ENCODE data around the gene GBP2. TPM values are rescaled to one million over a fixed set of nuclear protein-coding genes. Genes with fewer than 3 reads are reported as not detected.

Gene GBP2
- total RNA-seq, 2 donors from 2014 or later = not detected

DNA sequence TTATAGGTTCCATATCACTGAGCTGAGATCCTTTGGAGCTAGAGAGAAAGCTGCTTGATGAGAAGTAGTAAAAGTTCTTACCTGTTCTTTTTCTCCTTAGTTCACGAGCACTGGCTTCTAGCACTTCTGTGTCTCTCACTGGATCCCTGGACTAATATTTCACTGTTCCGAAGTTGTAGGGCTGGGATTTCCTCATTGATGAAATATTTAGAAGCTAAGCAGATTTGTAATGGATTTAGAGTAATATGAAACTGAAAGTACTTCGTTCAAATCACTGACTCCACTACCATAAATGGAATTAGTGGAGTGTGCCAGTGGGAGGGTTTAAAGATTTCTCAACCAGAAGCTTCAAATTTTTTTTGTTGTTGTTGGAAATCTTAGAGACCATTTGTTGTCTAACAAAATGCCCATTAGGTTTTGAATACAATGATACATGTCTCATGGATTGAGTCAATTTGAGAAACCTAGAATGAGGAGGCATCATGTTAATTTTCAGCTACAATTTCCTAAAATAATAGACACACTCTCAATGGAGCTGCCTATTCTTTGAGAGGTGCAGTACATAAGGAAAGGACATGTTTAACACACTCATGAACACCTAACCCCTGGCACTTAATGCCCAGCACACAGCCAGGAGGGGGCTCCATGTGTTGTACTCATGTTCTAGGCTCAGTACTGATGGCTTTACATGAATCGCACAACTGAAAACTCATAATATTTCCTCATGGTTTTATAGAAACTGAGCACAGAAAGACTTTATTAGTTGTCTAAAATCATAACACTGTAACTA lies 60.6 kb downstream of the GBP2 start, which contains the start of gene GBP1:
TSS of gene GBP1 (minus strand) at position 130 of the 790 bp plus-strand sequence. CDS start 1,974 bp downstream, outside the sequence.
- WGBS, 2 experiments (ENCODE audit: insufficient coverage in 1 of 2, insufficient read length in 1 of 2) = 95 to 100% methylated on average over 2 to 4 of the region's 4 CpGs
- H3K27me3 Mint-ChIP-seq (ENCODE audit: insufficient read depth) = no peaks in the 10 kb centered on the region
- TF ChIP-seq, protein P1, sequence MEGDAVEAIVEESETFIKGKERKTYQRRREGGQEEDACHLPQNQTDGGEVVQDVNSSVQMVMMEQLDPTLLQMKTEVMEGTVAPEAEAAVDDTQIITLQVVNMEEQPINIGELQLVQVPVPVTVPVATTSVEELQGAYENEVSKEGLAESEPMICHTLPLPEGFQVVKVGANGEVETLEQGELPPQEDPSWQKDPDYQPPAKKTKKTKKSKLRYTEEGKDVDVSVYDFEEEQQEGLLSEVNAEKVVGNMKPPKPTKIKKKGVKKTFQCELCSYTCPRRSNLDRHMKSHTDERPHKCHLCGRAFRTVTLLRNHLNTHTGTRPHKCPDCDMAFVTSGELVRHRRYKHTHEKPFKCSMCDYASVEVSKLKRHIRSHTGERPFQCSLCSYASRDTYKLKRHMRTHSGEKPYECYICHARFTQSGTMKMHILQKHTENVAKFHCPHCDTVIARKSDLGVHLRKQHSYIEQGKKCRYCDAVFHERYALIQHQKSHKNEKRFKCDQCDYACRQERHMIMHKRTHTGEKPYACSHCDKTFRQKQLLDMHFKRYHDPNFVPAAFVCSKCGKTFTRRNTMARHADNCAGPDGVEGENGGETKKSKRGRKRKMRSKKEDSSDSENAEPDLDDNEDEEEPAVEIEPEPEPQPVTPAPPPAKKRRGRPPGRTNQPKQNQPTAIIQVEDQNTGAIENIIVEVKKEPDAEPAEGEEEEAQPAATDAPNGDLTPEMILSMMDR (conservative IDR thresholded peaks at IDR 0.05) = no peak
- H3K27ac ChIP-seq (ENCODE audit: low read depth, low read length) = no peak within 1 kb of the TSS
- H3K36me3 ChIP-seq (ENCODE audit: control insufficient read depth, insufficient read depth, low read length) = no peaks in the 10 kb centered on the region
- H3K4me3 Mint-ChIP-seq = no peak within 1 kb of the TSS
- peaks cover 7% of the 10 kb centered on the region for H3K4me1 Mint-ChIP-seq
- H3K4me1 ChIP-seq (ENCODE audit: control insufficient read depth, insufficient read depth, low read length) = peaks cover 3% of the 10 kb centered on the region
- DNase-seq = no peak
- no peaks in the 10 kb centered on the region for H3K27me3 ChIP-seq (ENCODE audit: control insufficient read depth, insufficient read depth, low read length, poor library complexity, severe bottlenecking)
- H3K9ac ChIP-seq (ENCODE audit: extremely low read depth, low read length, poor library complexity, severe bottlenecking) = no peak within 1 kb of the TSS
- no peaks in the 10 kb centered on the region for H3K9me3 ChIP-seq (ENCODE audit: control insufficient read depth, low read length)
- no peaks in the 10 kb centered on the region for H3K36me3 Mint-ChIP-seq (ENCODE audit: low read depth)
- no peak within 1 kb of the TSS for H3K27ac Mint-ChIP-seq
- H3K4me3 ChIP-seq (ENCODE audit: low read length) = no peak within 1 kb of the TSS
- no peaks in the 10 kb centered on the region for H3K9me3 Mint-ChIP-seq

DNA sequence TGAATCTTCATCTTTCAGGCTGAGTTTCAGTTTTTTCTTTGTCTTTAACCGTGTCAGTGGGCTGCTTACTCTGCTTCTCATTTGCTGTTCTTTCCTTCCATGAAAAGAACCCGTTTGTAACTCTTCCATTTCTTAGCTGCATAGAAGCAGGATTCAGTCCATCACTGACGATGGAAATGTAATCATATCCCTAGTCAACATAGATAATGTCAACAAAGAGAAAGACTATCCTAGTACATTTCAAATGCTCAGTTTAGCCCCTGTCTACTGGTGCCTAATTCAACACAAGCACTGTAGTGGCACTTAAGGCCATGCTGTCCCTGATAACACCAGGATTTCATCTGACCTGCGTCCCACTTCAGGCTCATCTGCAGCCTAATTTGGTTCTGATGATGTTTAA lies 61.3 kb downstream of the GBP2 start:
- Mint-ChIP-seq H3K9me3 (no peaks in the 10 kb centered on the region), H3K27ac (no peak overlapping the region), H3K27me3 (ENCODE audit: insufficient read depth) (no peaks in the 10 kb centered on the region), H3K36me3 (ENCODE audit: low read depth) (no peaks in the 10 kb centered on the region), H3K4me3 (no peak overlapping the region), H3K4me1 (peaks cover 7% of the 10 kb centered on the region)
- Histone ChIP-seq H3K27me3 (ENCODE audit: control insufficient read depth, insufficient read depth, low read length, poor library complexity, severe bottlenecking) (no peaks in the 10 kb centered on the region), H3K36me3 (ENCODE audit: control insufficient read depth, insufficient read depth, low read length) (no peaks in the 10 kb centered on the region), H3K4me3 (ENCODE audit: low read length) (no peak overlapping the region), H3K4me1 (ENCODE audit: control insufficient read depth, insufficient read depth, low read length) (peaks cover 3% of the 10 kb centered on the region), H3K27ac (ENCODE audit: low read depth, low read length) (no peak overlapping the region), H3K9me3 (ENCODE audit: control insufficient read depth, low read length) (no peaks in the 10 kb centered on the region), H3K9ac (ENCODE audit: extremely low read depth, low read length, poor library complexity, severe bottlenecking) (no peak overlapping the region)
- TF ChIP-seq, protein P1 (conservative IDR thresholded peaks at IDR 0.05) = no peak
- WGBS, 2 experiments (ENCODE audit: insufficient coverage in 1 of 2, insufficient read length in 1 of 2) = 85 to 95% methylated on average over 3 to 4 of the region's 4 CpGs
- no peak for DNase-seq

GRCh38 chr1:89063094-89063493 lies 62.8 kb downstream of the GBP2 start:
- Histone ChIP-seq H3K36me3 (ENCODE audit: control insufficient read depth, insufficient read depth, low read length) (no peaks in the 10 kb centered on the region), H3K9me3 (ENCODE audit: control insufficient read depth, low read length) (no peaks in the 10 kb centered on the region), H3K4me3 (ENCODE audit: low read length) (no peak overlapping the region), H3K27ac (ENCODE audit: low read depth, low read length) (no peak overlapping the region), H3K9ac (ENCODE audit: extremely low read depth, low read length, poor library complexity, severe bottlenecking) (no peak overlapping the region), H3K27me3 (ENCODE audit: control insufficient read depth, insufficient read depth, low read length, poor library complexity, severe bottlenecking) (no peaks in the 10 kb centered on the region), H3K4me1 (ENCODE audit: control insufficient read depth, insufficient read depth, low read length) (peaks cover 3% of the 10 kb centered on the region)
- H3K27ac Mint-ChIP-seq = no peak overlapping the region
- DNase-seq = no peak
- 90 to 100% methylated on average over 1 to 2 of the region's 3 CpGs for WGBS, 2 experiments (ENCODE audit: insufficient coverage in 1 of 2, insufficient read length in 1 of 2)
- peaks cover 7% of the 10 kb centered on the region for H3K4me1 Mint-ChIP-seq
- H3K4me3 Mint-ChIP-seq = no peak overlapping the region
- H3K36me3 Mint-ChIP-seq (ENCODE audit: low read depth) = no peaks in the 10 kb centered on the region
- TF ChIP-seq, protein P1 (conservative IDR thresholded peaks at IDR 0.05) = no peak
- no peaks in the 10 kb centered on the region for H3K27me3 Mint-ChIP-seq (ENCODE audit: insufficient read depth)
- no peaks in the 10 kb centered on the region for H3K9me3 Mint-ChIP-seq

All from endodermal cell (in vitro differentiated cells).